Thyroid gland (tissue), 4 donors: ENCODE results near the gene ZBTB16.

Source experiments
- POLR2A ChIP-seq, 2 donors: fragments of 450-650 bp; IDR thresholded peaks; one replicate each; pipeline ENCODE4 v1.6.1; 2017; ENCODE audit warnings: antibody characterized with exemption in 2 of 2, mild to moderate bottlenecking in 2 of 2, moderate library complexity in 1 of 2
- TF ChIP-seq, protein P1 (sequence below), 6 experiments: fragments of 200-600 bp in 3 of 6; fragments of 450-650 bp in 3 of 6; sonication (generic) in 3 of 6; IDR thresholded peaks; one replicate each; pipeline ENCODE4 v1.5.1; 2016 to 2019; ENCODE audit warnings: antibody characterized with exemption in 6 of 6, mild to moderate bottlenecking in 2 of 6, inconsistent platforms in 1 of 6, moderate library complexity in 1 of 6

DNA sequence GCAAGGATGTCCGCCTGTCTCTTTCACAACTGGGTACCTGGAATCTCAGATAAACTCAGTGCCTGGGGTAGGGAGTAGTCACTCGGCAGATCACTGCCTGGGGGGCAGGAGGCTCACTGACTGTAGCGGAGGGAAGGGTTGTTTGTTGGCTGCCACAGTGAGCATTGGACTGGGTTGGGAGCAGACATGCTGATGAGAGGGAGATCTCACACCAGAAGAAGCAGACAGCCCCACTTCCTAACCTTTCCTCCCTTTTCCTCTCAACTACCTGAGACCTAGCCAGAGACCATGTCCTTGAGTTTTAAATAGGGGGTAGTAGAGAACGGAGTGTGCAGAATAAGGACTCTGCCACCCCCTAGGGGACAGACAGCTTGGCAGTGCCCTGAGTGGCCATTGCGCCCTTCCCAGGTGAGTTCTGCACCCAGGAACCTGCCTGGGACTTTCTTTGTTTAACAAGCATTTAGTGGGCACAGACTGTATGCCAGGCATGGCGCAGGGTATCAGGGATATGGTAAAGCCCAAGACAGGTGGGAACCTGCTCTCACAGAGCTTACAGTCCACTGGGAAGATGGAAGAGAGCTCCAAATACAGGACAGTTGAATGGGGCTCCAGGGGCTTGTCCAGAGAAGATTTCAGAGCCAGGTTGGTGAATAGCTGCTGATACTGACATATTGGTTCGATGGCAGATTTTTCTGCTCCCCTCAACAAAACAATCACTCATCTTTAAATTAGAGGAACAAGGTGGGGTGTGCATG lies 121.0 kb downstream of the ZBTB16 start:
- TF ChIP-seq, protein P1, sequence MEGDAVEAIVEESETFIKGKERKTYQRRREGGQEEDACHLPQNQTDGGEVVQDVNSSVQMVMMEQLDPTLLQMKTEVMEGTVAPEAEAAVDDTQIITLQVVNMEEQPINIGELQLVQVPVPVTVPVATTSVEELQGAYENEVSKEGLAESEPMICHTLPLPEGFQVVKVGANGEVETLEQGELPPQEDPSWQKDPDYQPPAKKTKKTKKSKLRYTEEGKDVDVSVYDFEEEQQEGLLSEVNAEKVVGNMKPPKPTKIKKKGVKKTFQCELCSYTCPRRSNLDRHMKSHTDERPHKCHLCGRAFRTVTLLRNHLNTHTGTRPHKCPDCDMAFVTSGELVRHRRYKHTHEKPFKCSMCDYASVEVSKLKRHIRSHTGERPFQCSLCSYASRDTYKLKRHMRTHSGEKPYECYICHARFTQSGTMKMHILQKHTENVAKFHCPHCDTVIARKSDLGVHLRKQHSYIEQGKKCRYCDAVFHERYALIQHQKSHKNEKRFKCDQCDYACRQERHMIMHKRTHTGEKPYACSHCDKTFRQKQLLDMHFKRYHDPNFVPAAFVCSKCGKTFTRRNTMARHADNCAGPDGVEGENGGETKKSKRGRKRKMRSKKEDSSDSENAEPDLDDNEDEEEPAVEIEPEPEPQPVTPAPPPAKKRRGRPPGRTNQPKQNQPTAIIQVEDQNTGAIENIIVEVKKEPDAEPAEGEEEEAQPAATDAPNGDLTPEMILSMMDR (IDR thresholded peaks at IDR 0.05): peak; percentile 24 to 89 (median 74)
- peak in 1 of 2 donors; percentile 66 for TF ChIP-seq POLR2A (IDR thresholded peaks at IDR 0.05)
